Measurements from ENCODE around the gene RSPH6A. TPM values are rescaled to one million over a fixed set of nuclear protein-coding genes. Genes with fewer than 3 reads are reported as not detected.

The RSPH6A gene
- total RNA-seq, 4 donors from 2014 or later: 0.54 to 3.3 TPM; not detected in 2

DNA sequence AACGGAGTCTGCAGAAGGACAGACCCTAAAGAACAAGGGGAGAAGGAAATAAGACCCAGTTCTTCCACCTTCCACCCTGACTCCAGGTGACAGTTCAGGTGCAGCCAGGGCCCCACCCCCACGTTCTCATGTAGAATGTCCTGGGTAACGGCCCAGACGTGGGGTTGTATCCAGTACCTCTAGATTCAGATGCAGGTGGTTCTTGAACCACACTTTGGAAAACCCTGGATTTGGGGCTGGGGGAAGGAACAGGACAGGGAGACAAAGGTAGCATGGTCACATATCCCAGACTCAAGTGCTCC, 35.0 kb downstream of the RSPH6A start:
- DNase-seq: peak in 1 of 3 donors; percentile 45
- Histone ChIP-seq H3K27me3 (no peaks in the 10 kb centered on the region), H3K4me1 (peaks cover 0 to 45% (median 15%) of the 10 kb centered on the region in 4 donors), H3K27ac (peak overlapping the region in 1 of 4 donors; percentile 88), H3K36me3 (peaks cover 0 to 17% (median 0%) of the 10 kb centered on the region in 3 donors), H3K4me3 (peak overlapping the region in 2 of 4 donors; percentile 31 to 59), H3K9me3 (no peaks in the 10 kb centered on the region)
- TF ChIP-seq, protein P1, sequence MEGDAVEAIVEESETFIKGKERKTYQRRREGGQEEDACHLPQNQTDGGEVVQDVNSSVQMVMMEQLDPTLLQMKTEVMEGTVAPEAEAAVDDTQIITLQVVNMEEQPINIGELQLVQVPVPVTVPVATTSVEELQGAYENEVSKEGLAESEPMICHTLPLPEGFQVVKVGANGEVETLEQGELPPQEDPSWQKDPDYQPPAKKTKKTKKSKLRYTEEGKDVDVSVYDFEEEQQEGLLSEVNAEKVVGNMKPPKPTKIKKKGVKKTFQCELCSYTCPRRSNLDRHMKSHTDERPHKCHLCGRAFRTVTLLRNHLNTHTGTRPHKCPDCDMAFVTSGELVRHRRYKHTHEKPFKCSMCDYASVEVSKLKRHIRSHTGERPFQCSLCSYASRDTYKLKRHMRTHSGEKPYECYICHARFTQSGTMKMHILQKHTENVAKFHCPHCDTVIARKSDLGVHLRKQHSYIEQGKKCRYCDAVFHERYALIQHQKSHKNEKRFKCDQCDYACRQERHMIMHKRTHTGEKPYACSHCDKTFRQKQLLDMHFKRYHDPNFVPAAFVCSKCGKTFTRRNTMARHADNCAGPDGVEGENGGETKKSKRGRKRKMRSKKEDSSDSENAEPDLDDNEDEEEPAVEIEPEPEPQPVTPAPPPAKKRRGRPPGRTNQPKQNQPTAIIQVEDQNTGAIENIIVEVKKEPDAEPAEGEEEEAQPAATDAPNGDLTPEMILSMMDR (IDR thresholded peaks at IDR 0.05): no peak
- TF ChIP-seq POLR2A (IDR thresholded peaks at IDR 0.05): no peak

DNA sequence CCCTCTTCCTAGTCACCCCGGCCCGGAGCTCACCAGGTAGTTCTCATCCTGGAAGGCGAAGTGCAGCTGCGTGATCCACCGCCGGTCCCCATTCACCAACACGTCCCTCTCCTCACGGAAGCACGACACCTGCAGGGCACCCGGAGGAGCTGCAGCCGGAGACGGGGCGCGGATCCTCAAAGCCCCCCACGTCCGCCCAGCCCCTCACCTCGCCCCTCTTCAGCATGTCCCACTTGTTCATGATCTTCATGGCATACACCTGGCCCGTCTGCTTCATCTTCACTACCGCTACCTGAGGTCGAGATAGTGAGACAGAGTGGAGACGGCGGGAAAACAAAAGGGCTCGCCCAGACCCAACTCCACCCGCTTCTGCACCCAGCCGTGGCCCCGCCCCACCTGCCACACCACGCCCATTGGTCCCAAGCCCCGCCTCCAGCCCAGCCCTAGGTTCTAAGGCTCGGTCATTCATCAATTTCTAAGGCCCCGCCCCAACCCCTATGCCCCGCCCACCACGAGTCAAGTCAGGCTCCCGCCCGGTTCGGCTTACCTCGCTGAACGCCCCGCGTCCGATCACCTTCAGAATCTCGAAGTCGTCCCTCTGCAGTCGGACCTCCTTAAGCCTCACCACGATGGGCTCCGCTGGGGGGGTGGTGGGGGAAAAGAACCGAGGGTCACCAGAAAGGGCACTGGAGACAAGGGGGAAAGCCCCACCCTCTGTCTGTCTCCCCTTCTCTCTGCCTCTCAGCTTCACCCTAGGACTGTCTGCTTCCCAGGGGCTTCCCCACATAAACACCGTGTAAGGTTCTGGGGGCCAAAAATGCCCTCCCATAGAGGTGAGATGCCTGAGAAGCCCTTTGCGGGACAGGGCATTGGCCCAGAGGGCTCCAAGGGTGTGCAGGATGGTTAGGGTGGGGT, 35.6 kb downstream of the RSPH6A start:
- H3K27me3 ChIP-seq: no peaks in the 10 kb centered on the region
- H3K4me3 ChIP-seq: peak overlapping the region; percentile 1 to 59 (median 38)
- peak overlapping the region in 2 of 4 donors; percentile 57 to 88 for H3K27ac ChIP-seq
- peak; percentile 84 to 98 (median 95) for DNase-seq
- TF ChIP-seq, protein P1 (IDR thresholded peaks at IDR 0.05): peak in 5 of 6 experiments; percentile 43 to 82 (median 79)
- no peak for TF ChIP-seq POLR2A (IDR thresholded peaks at IDR 0.05)
- H3K36me3 ChIP-seq: peaks cover 0 to 15% (median 0%) of the 10 kb centered on the region in 3 donors
- H3K9me3 ChIP-seq: no peaks in the 10 kb centered on the region
- H3K4me1 ChIP-seq: peaks cover 0 to 45% (median 15%) of the 10 kb centered on the region in 4 donors

DNA sequence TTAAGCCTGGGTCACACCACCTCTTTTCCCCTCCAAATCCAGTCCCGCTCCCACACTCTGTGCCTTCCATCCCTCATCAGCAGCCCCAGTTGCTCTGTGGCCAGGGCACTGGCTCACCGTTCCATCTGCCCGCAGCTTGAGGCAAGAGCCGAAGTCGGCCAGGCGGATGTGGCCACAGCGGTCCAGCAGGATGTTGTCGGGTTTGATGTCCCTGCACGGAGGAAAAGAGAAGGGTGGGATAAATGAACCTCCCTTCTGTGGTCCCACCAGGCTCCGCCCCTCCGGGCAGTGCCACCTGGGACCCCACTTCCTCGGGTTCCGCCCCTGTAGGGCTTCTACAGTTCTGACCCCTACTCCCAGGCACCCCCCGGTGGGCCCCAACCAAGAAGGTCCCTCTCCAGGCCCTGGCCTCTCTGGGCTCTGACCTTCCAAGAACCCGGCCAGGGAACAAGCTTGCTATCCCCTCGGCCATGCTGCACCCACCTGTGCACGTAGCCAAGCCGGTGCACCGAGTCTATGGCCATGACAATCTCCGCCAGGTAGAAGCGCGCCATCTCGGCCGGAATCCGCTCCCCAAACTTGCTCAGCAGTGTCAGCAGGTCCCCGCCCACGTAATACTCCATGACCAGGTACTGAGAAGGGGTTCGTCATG, 37.0 kb downstream of the RSPH6A start:
- H3K27ac ChIP-seq: no peak overlapping the region
- no peak for DNase-seq
- H3K27me3 ChIP-seq: no peaks in the 10 kb centered on the region
- TF ChIP-seq, protein P1 (IDR thresholded peaks at IDR 0.05): no peak
- TF ChIP-seq POLR2A (IDR thresholded peaks at IDR 0.05): no peak
- no peaks in the 10 kb centered on the region for H3K9me3 ChIP-seq
- peaks cover 0 to 35% (median 15%) of the 10 kb centered on the region in 4 donors for H3K4me1 ChIP-seq
- no peak overlapping the region for H3K4me3 ChIP-seq
- peaks cover 0 to 15% (median 0%) of the 10 kb centered on the region in 3 donors for H3K36me3 ChIP-seq

DNA sequence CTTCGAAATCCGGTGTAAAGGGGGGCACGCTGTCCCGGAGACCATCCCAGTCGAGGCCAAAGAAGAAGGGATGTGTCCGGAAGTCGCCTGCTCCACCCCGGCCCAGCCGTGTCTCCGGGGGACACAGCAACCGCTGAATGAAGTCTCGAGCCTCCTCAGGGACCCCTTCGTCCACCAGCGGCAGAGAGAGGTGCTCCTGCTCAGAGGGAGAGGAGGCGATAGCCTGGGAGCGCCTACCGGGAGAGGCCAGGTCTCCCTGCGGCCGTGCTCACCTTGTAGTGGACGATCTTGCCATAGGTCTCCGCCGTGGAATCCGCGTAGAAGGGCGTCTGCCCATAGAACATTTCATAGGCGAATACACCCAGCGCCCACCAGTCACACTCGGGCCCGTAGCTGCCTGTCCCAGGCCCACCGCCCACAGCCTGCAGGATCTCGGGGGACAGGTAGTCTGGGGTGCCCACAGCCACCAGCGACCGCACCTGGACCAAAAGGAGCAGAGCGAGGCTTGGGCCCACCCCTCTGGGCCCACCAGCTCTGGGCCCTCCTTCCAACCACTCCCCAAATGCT, 37.6 kb downstream of the RSPH6A start:
- H3K27me3 ChIP-seq: no peaks in the 10 kb centered on the region
- H3K9me3 ChIP-seq: no peaks in the 10 kb centered on the region
- no peak overlapping the region for H3K4me3 ChIP-seq
- DNase-seq: no peak
- H3K36me3 ChIP-seq: peaks cover 0 to 15% (median 0%) of the 10 kb centered on the region in 3 donors
- H3K27ac ChIP-seq: no peak overlapping the region
- no peak for TF ChIP-seq POLR2A (IDR thresholded peaks at IDR 0.05)
- TF ChIP-seq, protein P1 (IDR thresholded peaks at IDR 0.05): no peak
- H3K4me1 ChIP-seq: peaks cover 0 to 41% (median 15%) of the 10 kb centered on the region in 4 donors

DNA sequence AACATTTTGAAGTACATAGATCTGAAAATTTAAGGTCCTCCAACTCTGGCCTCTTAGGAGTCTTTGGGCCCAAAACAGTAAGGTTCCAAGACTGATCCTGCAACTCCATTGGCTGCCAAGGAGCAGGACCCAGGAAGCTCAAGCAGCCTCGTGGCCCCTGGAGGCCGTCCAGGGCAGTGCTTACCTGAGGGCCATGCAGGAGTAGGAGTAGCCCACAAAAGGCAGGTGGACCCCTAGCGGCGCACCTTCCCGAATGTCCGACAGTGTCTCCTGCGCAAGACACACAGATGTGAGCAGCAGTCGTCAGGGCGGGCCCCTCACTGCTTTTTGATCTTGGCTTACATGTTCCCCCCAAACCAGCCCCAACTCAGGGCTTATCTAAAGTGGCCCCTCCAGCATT, 40.3 kb downstream of the RSPH6A start:
- peaks cover 0 to 15% (median 0%) of the 10 kb centered on the region in 3 donors for H3K36me3 ChIP-seq
- H3K27ac ChIP-seq: no peak overlapping the region
- H3K9me3 ChIP-seq: no peaks in the 10 kb centered on the region
- H3K4me1 ChIP-seq: peaks cover 0 to 38% (median 17%) of the 10 kb centered on the region in 4 donors
- TF ChIP-seq, protein P1 (IDR thresholded peaks at IDR 0.05): peak in 2 of 6 experiments; percentile 24 to 27
- TF ChIP-seq POLR2A (IDR thresholded peaks at IDR 0.05): no peak
- DNase-seq: no peak
- no peak overlapping the region for H3K4me3 ChIP-seq
- no peaks in the 10 kb centered on the region for H3K27me3 ChIP-seq
